MM.1S (cell line): ENCODE results near the gene UNC5A.

Source experiments
- CTCF ChIP-seq: fragments of 300-600 bp; sonication (generic); IDR thresholded peaks from 2 replicates; pipeline ENCODE4 v1.5.1; 2016; ENCODE audit warnings: antibody characterized with exemption, low read length, mixed read lengths
- EZH2 ChIP-seq: fragments of 300-600 bp; sonication (generic); optimal IDR thresholded peaks from 2 replicates; pipeline ENCODE3; 2017; ENCODE audit warnings: low read depth, mild to moderate bottlenecking, antibody characterized with exemption, low read length, mixed read lengths
- EZH2phosphoT487 ChIP-seq: fragments of 300-600 bp; sonication (generic); IDR thresholded peaks from 2 replicates; pipeline ENCODE4 v1.6.1; 2018; ENCODE audit warnings: antibody characterized with exemption, low read length

GRCh38 chr5:176775409-176775808, 35.0 kb upstream of the UNC5A start:
- TF ChIP-seq CTCF (no peak), EZH2 (no peak), EZH2phosphoT487 (no peak)
